ENCODE measurements around the gene ST8SIA4.

ST8SIA4 gene

GRCh38 chr5:100903039-100903887 lies at the start of gene ST8SIA4:
Gene ST8SIA4 (minus strand): TSS chr5:100903282. CDS start chr5:100902955, 327 bp downstream.
- peak; percentile 68 for DNase-seq

- DNase-seq: no peak
Measured at GRCh38 chr5:100950985-100951384, 47.9 kb upstream of the ST8SIA4 start.

GRCh38 chr5:100913298-100913697 lies 10.2 kb upstream of the ST8SIA4 start:
- no peak for DNase-seq

- no peak for DNase-seq
Measured at GRCh38 chr5:100909034-100909433, 6.0 kb upstream of the ST8SIA4 start.

GRCh38 chr5:100905259-100905914 lies 2.3 kb upstream of the ST8SIA4 start:
- no peak for DNase-seq

- no peak for DNase-seq
Measured at GRCh38 chr5:100904259-100904861, 1.3 kb upstream of the ST8SIA4 start.

GRCh38 chr5:100902440-100903038 lies 543 bp downstream of the ST8SIA4 start:
- DNase-seq: peak; percentile 11

GRCh38 chr5:100901821-100902341 lies 1.2 kb downstream of the ST8SIA4 start:
- DNase-seq: peak; percentile 15

GRCh38 chr5:100900796-100901781 lies 2.0 kb downstream of the ST8SIA4 start:
- peak; percentile 46 for DNase-seq

GRCh38 chr5:100900142-100900795 lies 2.8 kb downstream of the ST8SIA4 start:
- DNase-seq: peak; percentile 46

- DNase-seq: no peak
Measured at GRCh38 chr5:100899675-100900074, 3.4 kb downstream of the ST8SIA4 start.

- DNase-seq: no peak
Measured at GRCh38 chr5:100898504-100899346, 4.4 kb downstream of the ST8SIA4 start.

- no peak for DNase-seq
Measured at GRCh38 chr5:100896054-100896453, 7.0 kb downstream of the ST8SIA4 start.

GRCh38 chr5:100890461-100891008 lies 12.5 kb downstream of the ST8SIA4 start:
- DNase-seq: no peak

GRCh38 chr5:100889896-100890295 lies 13.2 kb downstream of the ST8SIA4 start:
- no peak for DNase-seq

GRCh38 chr5:100889165-100889743 lies 13.8 kb downstream of the ST8SIA4 start:
- no peak for DNase-seq

GRCh38 chr5:100877274-100877673 lies 25.8 kb downstream of the ST8SIA4 start:
- no peak for DNase-seq

GRCh38 chr5:100872408-100873190 lies 30.5 kb downstream of the ST8SIA4 start:
- no peak for DNase-seq

All from NCI-H1694 treated with DMSO at 0.1 percent for 48 hours (cell line).